Testis (tissue), 2 donors: ENCODE results near the gene UNG.

Experiments
- POLR2A ChIP-seq: fragments of 450-650 bp; IDR thresholded peaks from one replicate; pipeline ENCODE4 v1.6.1; 2017; ENCODE audit warnings: antibody characterized with exemption, mild to moderate bottlenecking, moderate library complexity
- TF ChIP-seq, protein P1 (sequence below), 3 experiments: fragments of 450-650 bp in 2 of 3; fragments of 200-600 bp in 1 of 3; sonication (generic) in 1 of 3; IDR thresholded peaks; one replicate each; pipeline ENCODE4 v1.5.1; 2016 to 2019; ENCODE audit warnings: antibody characterized with exemption in 3 of 3, mild to moderate bottlenecking in 2 of 3, moderate library complexity in 1 of 3

DNA sequence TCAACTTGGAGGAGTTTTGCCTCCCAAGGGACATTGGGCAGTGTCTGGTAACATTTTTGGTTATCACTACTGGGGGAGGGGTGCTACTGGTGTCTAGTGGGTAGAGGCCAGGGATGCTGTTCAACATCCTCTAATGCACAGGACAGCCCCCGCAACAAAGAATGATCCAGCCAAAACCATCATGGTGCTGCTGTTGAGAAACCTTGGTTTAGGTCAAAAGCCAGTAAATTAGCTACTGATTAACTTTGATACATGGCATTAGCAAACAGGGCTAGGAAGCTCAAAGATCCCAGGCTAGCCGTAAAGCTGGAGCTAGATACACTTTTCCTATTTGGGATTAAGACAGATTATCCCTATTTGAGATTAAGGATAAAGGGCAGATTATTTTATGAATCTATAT, 13.0 kb upstream of the UNG start:
- TF ChIP-seq POLR2A: no peak
- TF ChIP-seq, protein P1, sequence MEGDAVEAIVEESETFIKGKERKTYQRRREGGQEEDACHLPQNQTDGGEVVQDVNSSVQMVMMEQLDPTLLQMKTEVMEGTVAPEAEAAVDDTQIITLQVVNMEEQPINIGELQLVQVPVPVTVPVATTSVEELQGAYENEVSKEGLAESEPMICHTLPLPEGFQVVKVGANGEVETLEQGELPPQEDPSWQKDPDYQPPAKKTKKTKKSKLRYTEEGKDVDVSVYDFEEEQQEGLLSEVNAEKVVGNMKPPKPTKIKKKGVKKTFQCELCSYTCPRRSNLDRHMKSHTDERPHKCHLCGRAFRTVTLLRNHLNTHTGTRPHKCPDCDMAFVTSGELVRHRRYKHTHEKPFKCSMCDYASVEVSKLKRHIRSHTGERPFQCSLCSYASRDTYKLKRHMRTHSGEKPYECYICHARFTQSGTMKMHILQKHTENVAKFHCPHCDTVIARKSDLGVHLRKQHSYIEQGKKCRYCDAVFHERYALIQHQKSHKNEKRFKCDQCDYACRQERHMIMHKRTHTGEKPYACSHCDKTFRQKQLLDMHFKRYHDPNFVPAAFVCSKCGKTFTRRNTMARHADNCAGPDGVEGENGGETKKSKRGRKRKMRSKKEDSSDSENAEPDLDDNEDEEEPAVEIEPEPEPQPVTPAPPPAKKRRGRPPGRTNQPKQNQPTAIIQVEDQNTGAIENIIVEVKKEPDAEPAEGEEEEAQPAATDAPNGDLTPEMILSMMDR (IDR thresholded peaks at IDR 0.05): no peak
